ENCODE measurements around the gene COBLL1.

GRCh38 chr2:164681009-164681408 lies 160.6 kb downstream of the COBLL1 start:
- TF ChIP-seq CTCF (IDR thresholded peaks at IDR 0.05) (no peak), POLR2A (IDR thresholded peaks at IDR 0.05) (no peak)

All from heart left ventricle (tissue), 13 donors.